GM12878 (cell line): ENCODE data around the gene RBM45. TPM values are rescaled to one million over a fixed set of nuclear protein-coding genes. Genes with fewer than 3 reads are reported as not detected.

Source experiments
- CEBPZ ChIP-seq: fragments of 150-350 bp; IDR thresholded peaks from 2 replicates; pipeline ENCODE4 v1.6.1; 2016; ENCODE audit warnings: low read depth, low read length
- E2F4 ChIP-seq: IDR thresholded peaks from 2 replicates; pipeline ENCODE4 v1.6.1; 2012; ENCODE audit warnings: low read depth, low read length, improper control_type of control experiment
- MLLT1 ChIP-seq: fragments of 450-650 bp; IDR thresholded peaks from 2 replicates; pipeline ENCODE4 v1.6.1; 2016; ENCODE audit warnings: mild to moderate bottlenecking
- POU2F2 ChIP-seq: IDR thresholded peaks from 3 replicates; pipeline ENCODE4 v1.6.1; 2011; ENCODE audit warnings: low read depth, mild to moderate bottlenecking, low read length, borderline replicate concordance
- RAD21 ChIP-seq: IDR thresholded peaks from 2 replicates; pipeline ENCODE4 v1.6.1; 2011; ENCODE audit warnings: mild to moderate bottlenecking, low read depth, low read length, moderate library complexity; ENCODE audit not compliant: insufficient read depth
- SMAD5 ChIP-seq: IDR thresholded peaks from 2 replicates; pipeline ENCODE4 v1.6.1; 2016; ENCODE audit warnings: antibody characterized with exemption, low read depth
- SMC3 ChIP-seq: IDR thresholded peaks from 2 replicates; pipeline ENCODE4 v1.6.1; 2011; ENCODE audit warnings: low read length, improper control_type of control experiment, borderline replicate concordance
- YY1 ChIP-seq: IDR thresholded peaks from 2 replicates; pipeline ENCODE4 v1.6.1; 2011; ENCODE audit warnings: low read depth, mild to moderate bottlenecking, low read length
- ZNF592 ChIP-seq: fragments of 450-650 bp; IDR thresholded peaks from 2 replicates; pipeline ENCODE4 v1.6.1; 2017; ENCODE audit warnings: mild to moderate bottlenecking, moderate library complexity
- polyA plus RNA-seq, 11 experiments: library from polyadenylated mRNA; depleted of rRNA in 4 of 11; unstranded in 6 of 11; stranded (reverse) in 5 of 11; fragments of >200 nt; fragmentation: Nextera tagmentation in 4 of 11; fragmentation: Illumina TruSeq in 1 of 11; extraction: Ambion mirVana in 4 of 11; extraction: Trizol in 1 of 11; gene quantifications; 1 replicate in 1 of 11; 2 replicates in 10 of 11; pipeline versions ENCODE4 v1.2.1 to v1.2.3, GENCODE V29; 2011 to 2016; ENCODE audit warnings: inconsistent platforms in 2 of 11, missing spikeins in 2 of 11, low read depth in 1 of 11
- total RNA-seq, 4 experiments: library from RNA; depleted of rRNA in 3 of 4; stranded (reverse); fragments of >200 nt in 3 of 4; fragmentation: Illumina TruSeq in 1 of 4; extraction: Trizol in 1 of 4; gene quantifications; 2 replicates each; pipeline versions ENCODE4 v1.2.1 to v1.2.3, GENCODE V29; 2013 to 2021

The RBM45 gene
- total and polyA plus RNA-seq, 10 of the 15 experiments (the other 5 are each of a cell fraction or from before 2014, with no cell fraction given) = 6.2 to 21.7 (median 14.6) TPM

- TF ChIP-seq ZNF592 (no peak), E2F4 (no peak), SMAD5 (no peak), RAD21 (peak; percentile 64), CEBPZ (no peak), SMC3 (peak; percentile 41; the same call in 1 of the 2 replicates), YY1 (no peak), POU2F2 (no peak), MLLT1 (no peak)
Observed at GRCh38 chr2:178109813-178110212, 2.4 kb upstream of the RBM45 start (continued).
